Duodenal mucosa (tissue), 2 donors: ENCODE measurements around the gene PLXNA3.

Source experiments
- H3K27ac ChIP-seq: one replicate; pipeline ENCODE4 v1.7.0; 2013; ENCODE audit warnings: low read depth, low read length
- H3K27me3 ChIP-seq, 2 donors: one replicate each; pipeline ENCODE4 v1.7.0; 2013; ENCODE audit warnings: low read length in 2 of 2, control low read depth in 1 of 2; ENCODE audit not compliant: insufficient read depth in 2 of 2, control insufficient read depth in 1 of 2
- H3K36me3 ChIP-seq, 2 donors: one replicate each; pipeline ENCODE4 v1.7.0; 2013; ENCODE audit warnings: low read length in 2 of 2, control low read depth in 1 of 2; ENCODE audit not compliant: insufficient read depth in 2 of 2, control insufficient read depth in 1 of 2
- H3K4me1 ChIP-seq, 2 donors: one replicate each; pipeline ENCODE4 v1.7.0; 2013; ENCODE audit warnings: low read length in 2 of 2, control low read depth in 1 of 2; ENCODE audit not compliant: insufficient read depth in 2 of 2, control insufficient read depth in 1 of 2
- H3K4me3 ChIP-seq, 2 donors: one replicate each; pipeline ENCODE4 v1.7.0; 2013; ENCODE audit warnings: low read length in 2 of 2, low read depth in 1 of 2
- H3K9ac ChIP-seq, 2 donors: one replicate each; pipeline ENCODE4 v1.7.0; 2013; ENCODE audit warnings: low read length in 2 of 2, low read depth in 1 of 2
- H3K9me3 ChIP-seq, 2 donors: one replicate each; pipeline ENCODE4 v1.7.0; 2013; ENCODE audit warnings: low read length in 2 of 2, control low read depth in 1 of 2; ENCODE audit not compliant: control insufficient read depth in 1 of 2

The PLXNA3 gene

DNA sequence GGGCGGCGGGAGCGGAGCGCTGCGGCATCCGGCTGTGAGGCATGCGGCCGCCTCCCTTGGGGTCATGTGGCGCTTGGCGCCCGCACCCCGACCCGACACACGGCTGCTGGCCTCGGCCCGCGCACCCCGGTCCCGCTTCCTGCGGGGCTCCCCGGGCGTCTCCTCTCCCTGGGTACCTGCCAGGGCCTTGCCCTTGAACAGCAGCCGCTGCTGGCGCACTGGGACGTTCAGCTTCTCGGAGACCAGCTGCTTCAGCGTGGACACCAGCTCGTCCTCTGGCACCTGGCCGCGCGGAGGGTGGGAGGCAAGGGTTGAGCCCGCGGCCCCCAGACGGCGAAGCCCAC, 27.9 kb downstream of the PLXNA3 start:
- Histone ChIP-seq H3K9ac (peak overlapping the region; percentile 48 to 70), H3K4me1 (peaks cover 18 to 26% of the 10 kb centered on the region in 2 donors), H3K27ac (peak overlapping the region; percentile 62), H3K36me3 (peaks cover 0 to 5% of the 10 kb centered on the region in 2 donors), H3K4me3 (peak overlapping the region; percentile 50 to 63), H3K9me3 (no peaks in the 10 kb centered on the region), H3K27me3 (no peaks in the 10 kb centered on the region)

DNA sequence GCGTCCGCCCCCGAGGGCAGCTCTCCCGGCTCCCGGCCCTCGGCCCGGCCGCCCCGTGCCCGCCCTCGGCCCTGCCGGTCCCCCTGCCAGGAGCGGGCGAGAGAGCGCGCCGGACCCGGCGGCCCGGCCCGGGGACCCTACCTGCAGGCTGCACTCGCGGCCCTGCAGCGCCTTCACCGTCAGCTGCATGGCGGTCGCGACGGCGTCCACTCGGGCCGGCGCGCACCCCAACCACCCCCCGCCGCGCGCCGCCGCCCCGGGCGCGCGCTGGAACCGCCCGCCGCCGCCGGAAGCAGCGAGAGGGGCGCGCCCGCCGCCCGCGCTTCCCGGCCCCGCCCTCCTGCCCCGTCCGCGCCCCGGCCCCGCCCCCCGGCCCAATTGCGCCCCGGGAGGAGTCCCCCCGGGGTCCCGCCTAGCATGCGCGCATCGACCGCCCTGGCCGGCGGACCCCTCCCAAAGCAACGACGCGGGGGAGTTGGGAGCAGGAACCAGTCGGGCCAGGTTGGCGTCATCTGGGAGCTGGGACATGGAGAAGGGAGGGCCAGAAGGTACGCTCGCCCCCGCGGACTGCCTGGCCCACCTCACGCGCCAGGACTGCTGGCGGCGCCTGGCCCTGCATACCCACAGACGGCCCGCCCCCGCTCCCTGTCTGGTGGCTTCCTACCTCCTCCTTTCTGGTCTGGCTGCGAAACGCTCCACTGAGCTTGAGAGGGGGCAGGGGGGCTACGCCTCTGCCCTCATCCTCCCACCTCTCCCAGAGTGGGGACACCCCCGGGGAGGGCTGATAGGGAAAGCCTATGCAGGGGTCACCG, 28.5 kb downstream of the PLXNA3 start, which contains the start of gene UBL4A:
UBL4A (minus strand) TSS at position 220 of the 812 bp plus-strand sequence; CDS start at position 189, 31 bp downstream.
- no peaks in the 10 kb centered on the region for H3K9me3 ChIP-seq
- H3K4me1 ChIP-seq, result peaks cover 18 to 26% of the 10 kb centered on the region in 2 donors
- peak within 1 kb of the TSS; percentile 52 to 63 for H3K4me3 ChIP-seq
- peaks cover 0 to 5% of the 10 kb centered on the region in 2 donors for H3K36me3 ChIP-seq
- no peaks in the 10 kb centered on the region for H3K27me3 ChIP-seq
- H3K9ac ChIP-seq, result peak within 1 kb of the TSS; percentile 48 to 70
- H3K27ac ChIP-seq, result peak within 1 kb of the TSS; percentile 73

DNA sequence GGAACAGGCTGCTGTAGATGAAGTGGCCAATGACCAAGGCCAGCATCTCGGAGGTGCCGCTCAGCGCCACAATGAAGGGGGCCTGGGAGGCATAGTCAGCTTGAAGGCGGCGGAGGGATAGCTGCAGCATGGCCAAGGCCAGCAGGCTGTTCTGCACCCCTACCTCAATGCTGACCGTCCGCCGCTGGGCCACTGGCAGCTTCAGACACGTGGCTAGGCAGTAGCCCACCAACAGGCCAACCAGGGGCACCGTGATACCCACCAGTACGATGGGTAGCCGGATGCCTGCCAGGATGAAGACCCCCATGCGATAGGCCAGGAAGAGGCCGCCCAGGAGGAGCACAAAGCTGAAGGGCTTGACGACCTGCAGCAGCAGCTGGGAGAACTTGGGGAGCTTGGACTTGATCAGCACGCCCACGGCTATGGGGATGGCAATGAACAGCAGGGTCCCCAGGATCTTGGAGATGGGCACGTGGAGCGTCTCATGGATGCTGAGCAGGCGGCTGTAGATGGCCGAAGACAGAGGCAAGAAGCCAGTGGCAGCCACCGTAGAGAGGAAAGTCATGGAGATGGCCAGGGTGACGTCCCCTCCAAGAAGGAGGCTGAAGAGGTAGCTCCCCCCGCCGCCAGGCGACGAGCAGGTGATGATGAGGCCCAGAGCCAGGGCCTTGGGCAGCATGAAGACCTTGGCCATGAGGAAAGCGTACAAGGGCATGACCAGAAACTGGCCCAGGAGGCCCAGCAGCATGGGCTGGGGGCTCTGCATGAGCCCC, 29.6 kb downstream of the PLXNA3 start:
- peaks cover 0 to 5% of the 10 kb centered on the region in 2 donors for H3K36me3 ChIP-seq

DNA sequence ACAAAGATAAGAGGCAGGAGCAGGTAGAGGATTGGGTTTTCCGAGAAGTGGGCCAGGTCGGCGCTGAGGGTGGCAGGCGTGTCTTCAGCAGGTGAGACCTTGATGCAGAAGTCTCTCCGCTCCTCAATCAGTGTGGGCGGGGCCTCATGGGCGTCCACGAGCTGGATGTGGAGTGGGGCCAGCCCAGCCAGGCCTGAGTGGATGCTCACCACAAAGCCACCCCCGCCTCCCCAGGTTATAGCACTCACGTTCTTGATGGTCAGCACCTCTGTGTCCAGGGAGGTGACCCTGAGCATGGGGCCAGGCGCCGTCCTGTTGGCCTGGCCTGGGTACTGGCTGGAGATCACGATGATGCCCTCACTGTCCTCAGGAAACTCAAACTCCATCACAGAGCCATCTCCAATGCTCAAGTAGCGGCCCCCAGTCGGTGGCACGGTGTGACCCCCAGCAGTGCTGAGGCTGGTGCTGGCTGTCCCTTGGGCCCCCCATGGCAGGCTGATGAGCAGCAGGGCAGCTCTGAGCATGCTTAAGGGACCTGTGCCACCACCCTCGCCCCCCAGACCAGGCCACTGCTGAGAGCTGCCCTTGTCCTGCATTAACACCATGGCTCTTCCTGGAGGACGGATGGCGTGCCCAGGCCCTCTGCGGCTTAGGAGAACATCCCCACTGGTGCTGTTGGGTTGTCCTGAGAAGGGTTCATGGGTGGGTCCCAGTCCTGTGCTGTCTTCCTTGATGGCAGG, 30.4 kb downstream of the PLXNA3 start:
- H3K9ac ChIP-seq, result no peak overlapping the region
- peaks cover 18 to 26% of the 10 kb centered on the region in 2 donors for H3K4me1 ChIP-seq
- no peak overlapping the region for H3K4me3 ChIP-seq
- no peaks in the 10 kb centered on the region for H3K9me3 ChIP-seq
- peaks cover 0 to 5% of the 10 kb centered on the region in 2 donors for H3K36me3 ChIP-seq
- H3K27me3 ChIP-seq, result no peaks in the 10 kb centered on the region
- H3K27ac ChIP-seq, result no peak overlapping the region

More for the DNA sequence above, 29.6 kb downstream of the PLXNA3 start:
- H3K27me3 ChIP-seq, result no peaks in the 10 kb centered on the region
- no peak overlapping the region for H3K27ac ChIP-seq
- peaks cover 18 to 26% of the 10 kb centered on the region in 2 donors for H3K4me1 ChIP-seq
- no peak overlapping the region for H3K9ac ChIP-seq
- H3K4me3 ChIP-seq, result no peak overlapping the region
- H3K9me3 ChIP-seq, result no peaks in the 10 kb centered on the region

DNA sequence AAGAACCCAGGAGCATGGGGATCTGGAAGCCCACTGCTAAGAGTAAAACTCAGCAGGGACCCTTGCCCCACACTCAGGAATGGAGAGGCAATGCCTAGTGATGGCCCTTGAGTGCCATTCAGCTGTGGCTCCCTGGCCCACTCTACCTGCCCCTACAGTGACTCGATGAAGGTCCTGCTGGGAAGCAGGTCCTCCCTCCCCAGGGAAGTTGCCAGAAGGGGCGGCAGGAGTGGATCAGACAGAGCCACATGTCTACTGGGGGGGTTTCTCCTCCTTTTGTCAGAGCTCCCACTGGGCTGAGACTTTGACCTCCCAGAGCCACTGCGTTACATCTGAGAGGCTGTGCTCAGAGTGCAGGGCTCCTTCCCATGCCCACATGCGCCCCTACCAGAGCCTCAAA, 31.1 kb downstream of the PLXNA3 start:
- Histone ChIP-seq H3K27ac (no peak overlapping the region), H3K27me3 (no peaks in the 10 kb centered on the region), H3K4me3 (peak overlapping the region; percentile 73 to 75), H3K9ac (peak overlapping the region; percentile 76 to 84), H3K36me3 (peaks cover 0 to 5% of the 10 kb centered on the region in 2 donors), H3K9me3 (no peaks in the 10 kb centered on the region), H3K4me1 (peaks cover 18 to 26% of the 10 kb centered on the region in 2 donors)

DNA sequence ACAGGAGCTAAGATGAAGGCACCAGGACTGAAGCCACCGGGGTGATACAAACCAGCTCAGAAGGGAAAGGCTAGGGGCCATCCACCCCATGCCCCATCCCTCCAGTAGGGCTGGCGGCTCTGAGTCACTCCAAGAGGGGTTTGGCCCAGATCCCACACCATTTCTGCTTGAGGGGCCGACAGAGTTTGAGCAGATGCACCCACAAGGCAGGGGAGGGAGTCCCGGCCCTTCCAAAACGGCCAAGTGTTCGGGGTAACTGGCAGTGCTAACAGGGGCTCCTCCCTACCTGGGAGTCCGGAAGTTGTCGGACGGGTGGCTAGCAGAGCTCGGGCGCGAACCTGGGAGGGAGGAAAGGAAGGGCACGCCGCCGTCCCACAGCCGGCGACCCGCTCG, 31.9 kb downstream of the PLXNA3 start:
- Histone ChIP-seq H3K4me1 (peaks cover 15 to 21% of the 10 kb centered on the region in 2 donors), H3K9ac (peak overlapping the region; percentile 76 to 84), H3K36me3 (no peaks in the 10 kb centered on the region), H3K27me3 (no peaks in the 10 kb centered on the region), H3K27ac (peak overlapping the region; percentile 81), H3K9me3 (no peaks in the 10 kb centered on the region), H3K4me3 (peak overlapping the region; percentile 73 to 75)

DNA sequence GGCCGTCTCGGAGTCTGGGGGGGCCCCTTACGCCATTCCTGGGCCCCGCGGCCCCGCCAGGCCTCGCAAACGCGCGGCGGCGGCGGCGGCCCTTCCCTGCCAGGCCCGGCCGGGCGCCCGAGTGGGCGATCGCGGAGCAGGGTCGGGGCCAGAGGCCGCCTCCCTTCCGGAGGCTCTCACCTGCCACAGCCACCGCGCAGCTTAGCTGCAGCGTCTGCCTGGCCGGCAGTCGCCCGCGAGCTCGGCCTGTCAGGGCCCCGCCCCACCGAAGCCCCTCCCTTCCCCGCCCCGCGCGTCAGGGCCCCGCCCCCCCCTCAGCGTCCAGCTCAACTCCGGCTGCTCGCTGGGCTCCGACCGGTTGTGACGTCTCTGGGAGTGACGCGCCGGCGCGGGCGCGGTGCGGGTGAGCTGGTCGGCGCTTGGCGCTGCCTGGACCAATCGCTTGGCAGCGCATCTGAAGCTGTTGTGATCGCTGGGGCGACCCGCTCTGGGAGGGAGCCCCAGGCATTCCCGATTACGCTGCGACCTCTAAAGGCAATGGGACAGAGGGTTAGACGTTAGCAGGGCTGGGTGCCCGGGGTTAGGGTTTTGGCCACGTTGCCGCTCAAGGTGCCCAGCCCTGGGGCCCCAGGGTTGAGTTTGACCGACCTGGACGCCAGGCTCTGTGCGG, 32.5 kb downstream of the PLXNA3 start, which contains the start of gene SLC10A3:
SLC10A3 (minus strand) TSS at position 216 of the 670 bp plus-strand sequence. CDS start 1,689 bp downstream, outside the sequence.
- Histone ChIP-seq H3K4me3 (peak within 1 kb of the TSS; percentile 73 to 75), H3K27me3 (no peaks in the 10 kb centered on the region), H3K9me3 (no peaks in the 10 kb centered on the region), H3K4me1 (peaks cover 10 to 15% of the 10 kb centered on the region in 2 donors), H3K27ac (peak within 1 kb of the TSS; percentile 89), H3K9ac (peak within 1 kb of the TSS; percentile 84 to 90), H3K36me3 (no peaks in the 10 kb centered on the region)

DNA sequence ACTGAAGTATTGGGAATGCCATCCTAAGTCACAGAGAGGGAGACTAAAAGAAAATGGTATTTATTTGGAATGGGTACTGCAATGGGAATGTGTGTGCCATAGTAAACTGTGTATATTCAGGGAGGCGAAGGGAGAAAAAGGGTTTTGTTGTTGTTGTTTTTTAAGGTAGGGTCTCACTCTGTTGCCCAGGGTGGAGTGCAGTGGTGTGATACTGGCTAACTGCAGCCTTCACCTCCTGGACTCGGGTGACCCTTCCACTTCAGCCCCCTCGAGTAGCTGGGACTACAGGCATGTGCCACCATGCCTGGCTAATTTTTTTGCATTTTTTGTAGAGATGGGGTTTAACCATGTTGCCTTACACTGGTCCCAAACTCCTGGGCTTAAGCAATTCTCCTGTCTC, 36.6 kb downstream of the PLXNA3 start:
- Histone ChIP-seq H3K36me3 (no peaks in the 10 kb centered on the region), H3K4me1 (peaks cover 0 to 1% of the 10 kb centered on the region in 2 donors), H3K9me3 (no peaks in the 10 kb centered on the region), H3K27me3 (no peaks in the 10 kb centered on the region), H3K4me3 (no peak overlapping the region), H3K27ac (no peak overlapping the region), H3K9ac (no peak overlapping the region)

DNA sequence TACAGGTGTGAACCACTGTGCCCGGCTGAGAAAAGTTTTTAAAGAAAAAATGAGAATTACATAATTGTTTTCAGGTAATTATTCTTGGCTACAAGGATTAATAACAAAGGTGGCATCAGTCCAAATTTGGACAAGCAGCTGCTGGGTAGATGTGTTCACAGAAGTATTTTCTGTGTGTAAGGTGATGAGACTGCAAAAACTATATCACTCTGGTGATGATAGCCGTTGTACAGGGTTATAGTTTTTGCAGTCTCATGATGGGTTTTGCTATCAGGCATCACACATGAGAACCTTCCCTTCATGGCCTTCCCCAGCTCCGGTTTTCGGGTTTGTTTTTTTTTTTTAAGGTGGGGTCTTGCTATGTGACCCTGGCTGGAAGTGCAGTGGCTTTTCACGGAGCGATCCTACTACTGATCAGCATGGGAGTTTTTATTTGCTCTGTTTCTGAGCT, 37.4 kb downstream of the PLXNA3 start:
- H3K4me3 ChIP-seq, result no peak overlapping the region
- no peaks in the 10 kb centered on the region for H3K4me1 ChIP-seq
- H3K27ac ChIP-seq, result no peak overlapping the region
- no peaks in the 10 kb centered on the region for H3K36me3 ChIP-seq
- no peak overlapping the region for H3K9ac ChIP-seq
- no peaks in the 10 kb centered on the region for H3K9me3 ChIP-seq
- H3K27me3 ChIP-seq, result no peaks in the 10 kb centered on the region
